ENCODE data around the gene RPS6KA2.

The RPS6KA2 gene

DNA sequence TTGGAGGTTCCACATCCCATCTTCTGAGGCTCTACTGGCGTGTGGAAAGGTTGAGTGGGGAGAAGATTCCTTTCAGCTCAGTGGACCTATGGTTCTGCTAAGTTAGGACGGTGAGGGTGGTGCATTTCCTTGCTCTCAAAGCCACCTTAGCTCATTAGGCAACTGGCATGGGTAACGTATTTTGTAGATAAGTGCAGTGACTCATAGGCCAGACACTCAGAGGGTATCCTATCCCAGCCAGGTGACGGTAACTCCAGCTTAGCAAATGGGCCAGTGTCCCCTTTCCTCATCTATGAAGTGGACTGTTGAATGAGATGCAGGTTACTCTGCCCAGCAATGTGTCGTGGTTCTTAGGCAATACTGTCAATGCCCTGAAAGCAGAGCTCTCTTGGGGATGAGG, 3.7 kb downstream of the RPS6KA2 start:
- H3K36me3 ChIP-seq (ENCODE audit: control insufficient read depth in 4 of 4, insufficient read depth in 4 of 4, low read length in 3 of 4), result no peaks in the 10 kb centered on the region
- peaks cover 4 to 23% (median 18%) of the 10 kb centered on the region in 4 experiments for H3K4me1 ChIP-seq (ENCODE audit: control extremely low read depth in 1 of 4, control insufficient read depth in 4 of 4, insufficient read depth in 4 of 4, low read length in 3 of 4)
- no peaks in the 10 kb centered on the region for H3K9me3 ChIP-seq (ENCODE audit: control extremely low read depth in 1 of 5, control insufficient read depth in 4 of 5, insufficient read depth in 2 of 5, low read depth in 1 of 5, low read length in 4 of 5)
- no peak overlapping the region for H3K27ac ChIP-seq (ENCODE audit: insufficient read depth in 1 of 2, low read depth in 1 of 2, low read length in 2 of 2, poor library complexity in 1 of 2, severe bottlenecking in 2 of 2)
- ChIA-PET POLR2A (no interaction called here), CTCF (interaction anchor here (1.0 to 3.3 kb wide), 6 partner anchors 11 to 188 kb away, joined by 3 to 12 read pairs (median 3); no protein-coding TSS in a partner anchor)
- no peak for DNase-seq
- no peak overlapping the region for H3K4me3 ChIP-seq (ENCODE audit: control insufficient read depth in 1 of 7, extremely low read depth in 1 of 7, insufficient read depth in 4 of 7, low read depth in 2 of 7, low read length in 6 of 7)
- 97% methylated on average over 4 of the region's 5 CpGs for WGBS (ENCODE audit: insufficient coverage)
- H3K27me3 ChIP-seq (replicated peaks in 2 of 5; ENCODE audit: control insufficient read depth in 4 of 5, insufficient read depth in 5 of 5, low read length in 4 of 5), result peaks cover 0 to 8% (median 8%) of the 10 kb centered on the region in 5 experiments

DNA sequence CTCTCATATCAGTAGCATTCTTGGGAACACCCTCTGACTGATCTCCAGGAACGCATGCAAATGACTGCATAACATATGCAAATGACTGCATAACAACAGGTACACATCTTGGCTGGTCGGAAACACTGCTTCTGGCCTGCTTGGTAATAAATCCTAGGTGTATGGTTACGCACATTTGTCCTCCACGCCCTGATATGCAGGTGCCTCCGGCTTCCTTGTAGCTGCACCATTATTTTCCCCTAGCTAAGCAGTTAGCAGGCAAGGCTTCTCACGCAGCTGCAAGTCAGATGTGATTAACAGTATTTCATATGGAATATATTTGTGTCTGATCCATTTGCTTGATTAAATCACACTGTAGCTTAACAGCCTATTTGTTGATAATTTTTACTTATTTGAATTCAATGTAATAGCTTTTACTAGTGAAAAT, 5.9 kb downstream of the RPS6KA2 start:
- Histone ChIP-seq H3K27ac (ENCODE audit: insufficient read depth in 1 of 2, low read depth in 1 of 2, low read length in 2 of 2, poor library complexity in 1 of 2, severe bottlenecking in 2 of 2) (no peak overlapping the region), H3K9me3 (ENCODE audit: control extremely low read depth in 1 of 5, control insufficient read depth in 4 of 5, insufficient read depth in 2 of 5, low read depth in 1 of 5, low read length in 4 of 5) (no peaks in the 10 kb centered on the region), H3K27me3 (replicated peaks in 2 of 5; ENCODE audit: control insufficient read depth in 4 of 5, insufficient read depth in 5 of 5, low read length in 4 of 5) (peaks cover 0 to 7% (median 6%) of the 10 kb centered on the region in 5 experiments), H3K36me3 (ENCODE audit: control insufficient read depth in 4 of 4, insufficient read depth in 4 of 4, low read length in 3 of 4) (no peaks in the 10 kb centered on the region), H3K4me3 (ENCODE audit: control insufficient read depth in 1 of 7, extremely low read depth in 1 of 7, insufficient read depth in 4 of 7, low read depth in 2 of 7, low read length in 6 of 7) (no peak overlapping the region), H3K4me1 (ENCODE audit: control extremely low read depth in 1 of 4, control insufficient read depth in 4 of 4, insufficient read depth in 4 of 4, low read length in 3 of 4) (peaks cover 1 to 7% (median 3%) of the 10 kb centered on the region in 4 experiments)
- WGBS (ENCODE audit: insufficient coverage), result 94% methylated on average over 5 of the region's 6 CpGs
- ChIA-PET CTCF (interaction anchor here (1.3 to 1.5 kb wide), 2 partner anchors 25 to 186 kb away, joined by 4 to 5 read pairs; no protein-coding TSS in a partner anchor), POLR2A (no interaction called here)
- no peak for DNase-seq

DNA sequence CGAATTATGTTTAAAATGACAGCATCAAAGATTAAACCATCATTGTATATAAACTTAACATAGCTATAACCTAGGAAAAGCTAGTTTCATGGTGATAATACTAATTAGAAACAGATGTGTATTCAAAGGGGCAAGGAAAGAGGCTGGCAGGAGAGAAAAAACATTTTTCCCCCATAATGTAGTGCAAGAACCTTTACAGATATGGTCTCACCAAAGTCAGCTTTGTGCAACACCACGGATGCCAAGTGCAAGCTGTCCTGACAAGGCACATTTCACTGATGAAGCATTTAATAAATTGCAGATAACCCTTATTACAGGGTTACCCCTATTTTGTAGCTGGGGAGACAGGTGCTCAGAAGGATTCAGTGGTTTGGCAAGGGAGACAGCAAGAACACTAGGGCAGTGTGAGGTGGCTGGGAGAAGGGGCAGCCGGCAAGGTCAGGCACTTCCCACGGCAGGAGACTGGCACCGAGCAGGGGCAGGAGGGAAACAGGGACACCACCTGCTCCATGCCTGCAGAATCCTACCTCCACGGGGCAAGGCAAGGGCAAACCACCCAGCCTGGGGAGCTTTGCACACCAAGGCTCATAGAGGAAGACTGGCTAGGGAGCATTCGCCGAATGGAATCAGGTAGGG, 6.5 kb downstream of the RPS6KA2 start:
- Histone ChIP-seq H3K27ac (ENCODE audit: insufficient read depth in 1 of 2, low read depth in 1 of 2, low read length in 2 of 2, poor library complexity in 1 of 2, severe bottlenecking in 2 of 2) (no peak overlapping the region), H3K36me3 (ENCODE audit: control insufficient read depth in 4 of 4, insufficient read depth in 4 of 4, low read length in 3 of 4) (no peaks in the 10 kb centered on the region), H3K27me3 (replicated peaks in 2 of 5; ENCODE audit: control insufficient read depth in 4 of 5, insufficient read depth in 5 of 5, low read length in 4 of 5) (peaks cover 0 to 2% (median under 1%) of the 10 kb centered on the region in 5 experiments), H3K9me3 (ENCODE audit: control extremely low read depth in 1 of 5, control insufficient read depth in 4 of 5, insufficient read depth in 2 of 5, low read depth in 1 of 5, low read length in 4 of 5) (no peaks in the 10 kb centered on the region), H3K4me3 (ENCODE audit: control insufficient read depth in 1 of 7, extremely low read depth in 1 of 7, insufficient read depth in 4 of 7, low read depth in 2 of 7, low read length in 6 of 7) (no peak overlapping the region), H3K4me1 (ENCODE audit: control extremely low read depth in 1 of 4, control insufficient read depth in 4 of 4, insufficient read depth in 4 of 4, low read length in 3 of 4) (peaks cover 0 to 3% (median 0%) of the 10 kb centered on the region in 4 experiments)
- ChIA-PET CTCF (interaction anchor here (1.5 kb wide), 1 partner anchor 25 kb away, joined by 5 read pairs; no protein-coding TSS in a partner anchor), POLR2A (no interaction called here)
- no peak for DNase-seq
- WGBS (ENCODE audit: insufficient coverage), result 95% methylated on average over 7 of the region's 8 CpGs

DNA sequence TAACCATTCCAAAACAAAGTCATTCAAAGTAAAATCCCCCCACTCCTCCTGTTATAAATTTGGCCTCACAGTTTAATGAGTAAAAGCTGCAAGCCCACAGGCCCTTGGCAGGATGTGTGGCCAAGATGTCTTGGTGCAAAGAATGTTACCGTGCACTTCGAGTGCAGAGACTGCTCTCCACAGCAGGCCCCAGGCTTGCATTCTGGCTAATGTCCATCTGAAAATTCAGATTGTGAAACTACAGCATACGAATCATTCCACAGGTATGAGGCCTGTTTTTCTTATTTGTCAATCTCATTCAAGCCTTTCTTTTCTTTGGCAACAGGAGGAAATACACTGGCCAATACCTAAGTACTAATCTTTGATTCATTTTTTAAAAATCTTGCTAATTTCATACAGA, 7.1 kb downstream of the RPS6KA2 start:
- Histone ChIP-seq H3K4me3 (ENCODE audit: control insufficient read depth in 1 of 7, extremely low read depth in 1 of 7, insufficient read depth in 4 of 7, low read depth in 2 of 7, low read length in 6 of 7) (no peak overlapping the region), H3K4me1 (ENCODE audit: control extremely low read depth in 1 of 4, control insufficient read depth in 4 of 4, insufficient read depth in 4 of 4, low read length in 3 of 4) (peaks cover 0 to 3% (median 0%) of the 10 kb centered on the region in 4 experiments), H3K36me3 (ENCODE audit: control insufficient read depth in 4 of 4, insufficient read depth in 4 of 4, low read length in 3 of 4) (no peaks in the 10 kb centered on the region), H3K27me3 (replicated peaks in 2 of 5; ENCODE audit: control insufficient read depth in 4 of 5, insufficient read depth in 5 of 5, low read length in 4 of 5) (no peaks in the 10 kb centered on the region), H3K9me3 (ENCODE audit: control extremely low read depth in 1 of 5, control insufficient read depth in 4 of 5, insufficient read depth in 2 of 5, low read depth in 1 of 5, low read length in 4 of 5) (no peaks in the 10 kb centered on the region), H3K27ac (ENCODE audit: insufficient read depth in 1 of 2, low read depth in 1 of 2, low read length in 2 of 2, poor library complexity in 1 of 2, severe bottlenecking in 2 of 2) (no peak overlapping the region)
- DNase-seq, result no peak
- ChIA-PET POLR2A (no interaction called here), CTCF (no interaction called here)
- WGBS (ENCODE audit: insufficient coverage), result 91% methylated on average over 3 of the region's 3 CpGs

DNA sequence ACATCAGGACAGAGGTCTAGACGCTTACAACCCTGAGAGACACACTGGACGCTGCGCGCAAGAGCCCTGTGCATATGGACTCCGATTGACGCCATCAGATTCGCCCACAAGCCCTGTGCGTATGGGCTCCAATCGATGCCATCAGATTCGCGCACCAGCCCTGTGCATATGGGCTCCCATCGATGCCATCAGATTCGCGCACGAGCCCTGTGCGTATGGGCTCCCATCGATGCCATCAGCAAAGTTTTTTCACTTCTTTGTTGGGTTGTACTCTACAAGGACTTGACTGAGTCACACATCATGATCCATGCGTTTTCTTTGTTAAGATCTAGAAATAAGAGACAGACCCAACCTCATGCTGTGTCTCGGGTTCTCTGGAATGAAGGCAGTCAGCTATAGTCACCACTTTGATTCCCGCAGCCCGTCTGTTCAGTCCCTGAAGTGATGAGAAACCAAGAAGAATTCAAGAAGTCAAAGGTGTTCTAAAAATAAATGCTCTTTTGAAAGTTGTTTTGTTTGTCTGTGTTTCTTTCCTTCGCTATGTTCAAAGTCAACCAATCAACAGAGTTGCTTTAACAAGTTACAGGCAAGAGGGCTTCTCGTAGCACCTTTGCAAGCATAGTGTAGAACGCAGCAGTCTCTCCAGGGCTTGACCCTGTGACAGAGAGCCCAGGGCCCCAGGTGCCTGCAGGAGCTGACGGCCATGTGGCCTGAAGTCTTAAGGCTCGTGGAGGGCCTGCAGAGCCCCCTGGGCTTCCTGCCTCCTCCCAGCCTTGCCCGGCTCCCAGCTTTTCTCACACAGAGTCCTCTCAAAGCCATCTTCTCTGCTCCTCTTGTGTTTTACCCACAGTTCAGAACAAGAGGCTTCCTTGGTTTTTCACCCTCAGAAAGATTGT, 7.9 kb downstream of the RPS6KA2 start:
- H3K36me3 ChIP-seq (ENCODE audit: control insufficient read depth in 4 of 4, insufficient read depth in 4 of 4, low read length in 3 of 4), result no peaks in the 10 kb centered on the region
- H3K4me3 ChIP-seq (ENCODE audit: control insufficient read depth in 1 of 7, extremely low read depth in 1 of 7, insufficient read depth in 4 of 7, low read depth in 2 of 7, low read length in 6 of 7), result no peak overlapping the region
- no peak overlapping the region for H3K27ac ChIP-seq (ENCODE audit: insufficient read depth in 1 of 2, low read depth in 1 of 2, low read length in 2 of 2, poor library complexity in 1 of 2, severe bottlenecking in 2 of 2)
- H3K27me3 ChIP-seq (replicated peaks in 2 of 5; ENCODE audit: control insufficient read depth in 4 of 5, insufficient read depth in 5 of 5, low read length in 4 of 5), result no peaks in the 10 kb centered on the region
- H3K4me1 ChIP-seq (ENCODE audit: control extremely low read depth in 1 of 4, control insufficient read depth in 4 of 4, insufficient read depth in 4 of 4, low read length in 3 of 4), result peaks cover 0 to 3% (median 0%) of the 10 kb centered on the region in 4 experiments
- no peak for DNase-seq
- CTCF ChIA-PET, result no interaction called here
- WGBS (ENCODE audit: insufficient coverage), result 97% methylated on average over 27 of the region's 27 CpGs
- H3K9me3 ChIP-seq (ENCODE audit: control extremely low read depth in 1 of 5, control insufficient read depth in 4 of 5, insufficient read depth in 2 of 5, low read depth in 1 of 5, low read length in 4 of 5), result no peaks in the 10 kb centered on the region
- POLR2A ChIA-PET, result no interaction called here

DNA sequence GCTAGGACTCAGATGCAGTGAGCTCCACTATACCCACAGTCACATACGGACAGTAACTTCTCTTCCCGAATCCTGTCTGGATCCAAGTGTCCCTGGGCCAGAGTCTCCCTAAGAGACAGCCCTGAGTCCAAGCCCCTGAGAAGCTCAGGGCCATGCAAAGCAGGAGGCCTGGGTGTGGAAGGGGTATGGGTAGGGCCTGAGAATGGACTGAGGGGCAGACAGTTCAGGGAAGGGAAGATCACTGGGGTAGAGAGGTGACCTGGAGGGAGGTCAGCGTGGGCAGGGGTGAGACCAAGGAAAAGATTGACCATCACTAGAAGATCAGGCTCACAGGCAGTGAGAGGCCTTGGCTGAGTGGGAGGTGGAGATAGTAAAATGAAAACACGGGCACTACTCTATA, 8.8 kb downstream of the RPS6KA2 start:
- CTCF ChIA-PET, result no interaction called here
- POLR2A ChIA-PET, result no interaction called here
- H3K27me3 ChIP-seq (replicated peaks in 2 of 5; ENCODE audit: control insufficient read depth in 4 of 5, insufficient read depth in 5 of 5, low read length in 4 of 5), result no peaks in the 10 kb centered on the region
- no peak for DNase-seq
- H3K36me3 ChIP-seq (ENCODE audit: control insufficient read depth in 4 of 4, insufficient read depth in 4 of 4, low read length in 3 of 4), result no peaks in the 10 kb centered on the region
- H3K4me3 ChIP-seq (ENCODE audit: control insufficient read depth in 1 of 7, extremely low read depth in 1 of 7, insufficient read depth in 4 of 7, low read depth in 2 of 7, low read length in 6 of 7), result no peak overlapping the region
- no peak overlapping the region for H3K27ac ChIP-seq (ENCODE audit: insufficient read depth in 1 of 2, low read depth in 1 of 2, low read length in 2 of 2, poor library complexity in 1 of 2, severe bottlenecking in 2 of 2)
- H3K9me3 ChIP-seq (ENCODE audit: control extremely low read depth in 1 of 5, control insufficient read depth in 4 of 5, insufficient read depth in 2 of 5, low read depth in 1 of 5, low read length in 4 of 5), result no peaks in the 10 kb centered on the region
- 100% methylated on average over 1 of the region's 4 CpGs for WGBS (ENCODE audit: insufficient coverage)
- H3K4me1 ChIP-seq (ENCODE audit: control extremely low read depth in 1 of 4, control insufficient read depth in 4 of 4, insufficient read depth in 4 of 4, low read length in 3 of 4), result peaks cover 0 to 3% (median 0%) of the 10 kb centered on the region in 4 experiments

DNA sequence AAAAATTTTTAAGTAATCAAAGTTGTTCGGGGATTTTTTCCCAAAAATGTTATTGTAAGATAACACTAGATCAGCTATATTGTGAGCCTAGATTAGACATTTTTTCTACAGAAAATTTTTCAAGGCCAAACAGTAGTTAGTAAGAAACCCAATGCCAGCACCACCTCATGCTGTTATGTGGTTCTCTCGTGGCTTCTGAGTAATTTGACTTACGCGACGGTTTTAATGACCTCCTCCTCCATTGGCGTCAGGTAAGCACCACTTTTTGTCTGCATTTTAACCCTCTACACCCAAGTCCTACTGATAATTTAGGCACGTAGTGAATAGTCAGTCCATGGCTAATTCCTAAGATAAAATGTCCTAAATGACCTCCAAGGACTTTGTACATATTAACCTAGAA, 9.7 kb downstream of the RPS6KA2 start:
- ChIA-PET POLR2A (no interaction called here), CTCF (no interaction called here)
- H3K27me3 ChIP-seq (replicated peaks in 2 of 5; ENCODE audit: control insufficient read depth in 4 of 5, insufficient read depth in 5 of 5, low read length in 4 of 5), result no peaks in the 10 kb centered on the region
- no peak overlapping the region for H3K27ac ChIP-seq (ENCODE audit: insufficient read depth in 1 of 2, low read depth in 1 of 2, low read length in 2 of 2, poor library complexity in 1 of 2, severe bottlenecking in 2 of 2)
- H3K36me3 ChIP-seq (ENCODE audit: control insufficient read depth in 4 of 4, insufficient read depth in 4 of 4, low read length in 3 of 4), result no peaks in the 10 kb centered on the region
- H3K9me3 ChIP-seq (ENCODE audit: control extremely low read depth in 1 of 5, control insufficient read depth in 4 of 5, insufficient read depth in 2 of 5, low read depth in 1 of 5, low read length in 4 of 5), result no peaks in the 10 kb centered on the region
- peaks cover 0 to 3% (median 0%) of the 10 kb centered on the region in 4 experiments for H3K4me1 ChIP-seq (ENCODE audit: control extremely low read depth in 1 of 4, control insufficient read depth in 4 of 4, insufficient read depth in 4 of 4, low read length in 3 of 4)
- no peak overlapping the region for H3K4me3 ChIP-seq (ENCODE audit: control insufficient read depth in 1 of 7, extremely low read depth in 1 of 7, insufficient read depth in 4 of 7, low read depth in 2 of 7, low read length in 6 of 7)
- WGBS (ENCODE audit: insufficient coverage), result 100% methylated on average over 4 of the region's 7 CpGs
- no peak for DNase-seq
